ENCODE data around the gene E2F4.

The E2F4 gene

GRCh38 chr16:67194260-67194659 is 2.3 kb downstream of the E2F4 start:
- DNase-seq, result no peak

- DNase-seq, result no peak
These were observed 3.7 kb downstream of the E2F4 start for GRCh38 chr16:67195676-67196075.

GRCh38 chr16:67196881-67197280 is 4.9 kb downstream of the E2F4 start:
- DNase-seq, result no peak

- DNase-seq, result no peak
These were observed 5.7 kb downstream of the E2F4 start for GRCh38 chr16:67197704-67198103.

- no peak for DNase-seq
These were observed 6.3 kb downstream of the E2F4 start for GRCh38 chr16:67198238-67198734.

GRCh38 chr16:67199011-67199807 is 7.3 kb downstream of the E2F4 start, which contains the start of gene ELMO3:
ELMO3 (plus strand) TSS chr16:67199131; CDS start chr16:67199327, 196 bp downstream.
- DNase-seq, result no peak

GRCh38 chr16:67199808-67200198 is 7.8 kb downstream of the E2F4 start:
- DNase-seq, result no peak

GRCh38 chr16:67200491-67200890 is 8.5 kb downstream of the E2F4 start:
- DNase-seq, result no peak

GRCh38 chr16:67201411-67202345 is 9.7 kb downstream of the E2F4 start:
- no peak for DNase-seq

- no peak for DNase-seq
These were observed 10.5 kb downstream of the E2F4 start for GRCh38 chr16:67202426-67202825.

- DNase-seq, result no peak
These were observed 11.1 kb downstream of the E2F4 start for GRCh38 chr16:67202956-67203493.

- no peak for DNase-seq
These were observed 12.1 kb downstream of the E2F4 start for GRCh38 chr16:67204076-67204475.

GRCh38 chr16:67206129-67206837 is 14.3 kb downstream of the E2F4 start:
- DNase-seq, result no peak

- no peak for DNase-seq
These were observed 14.9 kb downstream of the E2F4 start for GRCh38 chr16:67206838-67207248.

- DNase-seq, result no peak
These were observed 15.5 kb downstream of the E2F4 start for GRCh38 chr16:67207249-67208091.

GRCh38 chr16:67208154-67208896 is 16.4 kb downstream of the E2F4 start:
- no peak for DNase-seq

GRCh38 chr16:67209565-67209964 is 17.6 kb downstream of the E2F4 start:
- no peak for DNase-seq

GRCh38 chr16:67210069-67210937 is 18.3 kb downstream of the E2F4 start:
- DNase-seq, result no peak

- no peak for DNase-seq
These were observed 19.7 kb downstream of the E2F4 start for GRCh38 chr16:67211674-67212073.

- no peak for DNase-seq
These were observed 20.8 kb downstream of the E2F4 start for GRCh38 chr16:67212766-67213165.

All from CD4-positive, alpha-beta T cell treated with Interferon gamma for 1 hour (primary cell).